Esophagus squamous epithelium (tissue), 5 donors: ENCODE measurements around the gene DROSHA. TPM values are rescaled to one million over a fixed set of nuclear protein-coding genes. Genes with fewer than 3 reads are reported as not detected.

ENCODE experiments used
- DNase-seq: peaks from one replicate; lab custom pipeline; 2025; lab: John Stamatoyannopoulos, UW
- H3K27ac ChIP-seq, 4 donors: fragments of 200-600 bp; sonication (generic); one replicate each; pipeline ENCODE4 v1.5.1; 2016 to 2019; ENCODE audit warnings: mild to moderate bottlenecking in 1 of 4
- H3K27me3 ChIP-seq, 4 donors: fragments of 200-600 bp; sonication (generic); 1 replicate in 3 of 4; 2 replicates in 1 of 4; pipeline versions ENCODE4 v1.5.1 to v1.6.0; 2017 to 2021; ENCODE audit warnings: antibody characterized with exemption in 1 of 4
- H3K36me3 ChIP-seq, 3 donors: fragments of 200-600 bp; sonication (generic); one replicate each; pipeline ENCODE4 v1.5.1; 2016 to 2019
- H3K4me1 ChIP-seq, 3 donors: fragments of 200-600 bp; sonication (generic); one replicate each; pipeline ENCODE4 v1.5.1; 2017 to 2019
- H3K4me3 ChIP-seq, 4 donors: fragments of 200-600 bp; sonication (generic); 1 replicate in 3 of 4; 2 replicates in 1 of 4; pipeline ENCODE4 v1.5.1; 2016 to 2019; ENCODE audit warnings: mild to moderate bottlenecking in 2 of 4, moderate library complexity in 1 of 4
- H3K9me3 ChIP-seq, 3 donors: fragments of 200-600 bp; sonication (generic); one replicate each; pipeline ENCODE4 v1.5.1; 2016 to 2019
- POLR2A ChIP-seq, 4 donors: fragments of 450-650 bp; IDR thresholded peaks; one replicate each; pipeline ENCODE4 v1.6.1; 2017; ENCODE audit warnings: antibody characterized with exemption in 4 of 4, mild to moderate bottlenecking in 4 of 4, moderate library complexity in 3 of 4
- WGBS, 2 donors: methylation state at CpG; one replicate each; pipeline ENCODE4 v1.1.5; 2018; 5-methylcytosine and 5-hydroxymethylcytosine counted together
- intact Hi-C: fragments of 100-400 bp; cut with DNase I; formaldehyde crosslinking; loops from one replicate; pipeline ENCODE4 v1.15.0; 2022
- total RNA-seq, 4 donors: library from RNA; depleted of rRNA; stranded (reverse); fragments of >200 nt; gene quantifications; one replicate each; pipeline ENCODE4 v1.1.0, GENCODE V29; 2016
- TF ChIP-seq, protein P1 (sequence below), 6 experiments: fragments of 450-650 bp in 4 of 6; fragments of 200-600 bp in 2 of 6; sonication (generic) in 2 of 6; IDR thresholded peaks; one replicate each; pipeline ENCODE4 v1.5.1; 2016 to 2019; ENCODE audit warnings: antibody characterized with exemption in 6 of 6, mild to moderate bottlenecking in 4 of 6, moderate library complexity in 4 of 6
- donor health status: DM: yes; HTN: yes; CAD: no.

The DROSHA gene
- total RNA-seq, 4 donors from 2014 or later = 26.1 to 36.5 (median 31.8) TPM

DNA sequence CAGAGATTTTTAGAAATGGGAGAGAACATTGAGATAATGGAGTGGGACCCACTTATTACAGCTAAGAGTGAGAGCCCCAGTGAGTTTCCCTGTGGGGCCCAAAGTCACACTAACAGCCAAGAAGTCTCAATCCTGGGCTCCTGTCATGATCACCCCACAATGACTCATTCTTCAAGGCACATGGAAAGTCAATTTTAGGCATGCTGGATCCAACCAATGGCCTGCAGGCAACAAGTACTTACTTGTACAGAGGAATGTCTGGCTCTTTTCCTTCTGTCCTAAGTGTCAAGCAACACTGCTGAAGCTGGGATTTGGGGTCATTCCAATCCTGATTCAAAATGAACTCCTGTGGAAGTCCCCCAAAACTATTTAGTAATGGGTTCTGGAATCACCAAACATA lies 123.1 kb downstream of the DROSHA start:
- peaks cover 3 to 91% (median 6%) of the 10 kb centered on the region in 3 donors for H3K36me3 ChIP-seq
- no peak for DNase-seq
- no peaks in the 10 kb centered on the region for H3K27me3 ChIP-seq
- intact Hi-C loops = no loop called here
- H3K4me3 ChIP-seq = no peak overlapping the region
- H3K27ac ChIP-seq = no peak overlapping the region
- H3K4me1 ChIP-seq = peaks cover 4 to 28% (median 9%) of the 10 kb centered on the region in 3 donors
- no peak for TF ChIP-seq POLR2A (IDR thresholded peaks at IDR 0.05)
- TF ChIP-seq, protein P1, sequence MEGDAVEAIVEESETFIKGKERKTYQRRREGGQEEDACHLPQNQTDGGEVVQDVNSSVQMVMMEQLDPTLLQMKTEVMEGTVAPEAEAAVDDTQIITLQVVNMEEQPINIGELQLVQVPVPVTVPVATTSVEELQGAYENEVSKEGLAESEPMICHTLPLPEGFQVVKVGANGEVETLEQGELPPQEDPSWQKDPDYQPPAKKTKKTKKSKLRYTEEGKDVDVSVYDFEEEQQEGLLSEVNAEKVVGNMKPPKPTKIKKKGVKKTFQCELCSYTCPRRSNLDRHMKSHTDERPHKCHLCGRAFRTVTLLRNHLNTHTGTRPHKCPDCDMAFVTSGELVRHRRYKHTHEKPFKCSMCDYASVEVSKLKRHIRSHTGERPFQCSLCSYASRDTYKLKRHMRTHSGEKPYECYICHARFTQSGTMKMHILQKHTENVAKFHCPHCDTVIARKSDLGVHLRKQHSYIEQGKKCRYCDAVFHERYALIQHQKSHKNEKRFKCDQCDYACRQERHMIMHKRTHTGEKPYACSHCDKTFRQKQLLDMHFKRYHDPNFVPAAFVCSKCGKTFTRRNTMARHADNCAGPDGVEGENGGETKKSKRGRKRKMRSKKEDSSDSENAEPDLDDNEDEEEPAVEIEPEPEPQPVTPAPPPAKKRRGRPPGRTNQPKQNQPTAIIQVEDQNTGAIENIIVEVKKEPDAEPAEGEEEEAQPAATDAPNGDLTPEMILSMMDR (IDR thresholded peaks at IDR 0.05) = no peak
- no peaks in the 10 kb centered on the region for H3K9me3 ChIP-seq

DNA sequence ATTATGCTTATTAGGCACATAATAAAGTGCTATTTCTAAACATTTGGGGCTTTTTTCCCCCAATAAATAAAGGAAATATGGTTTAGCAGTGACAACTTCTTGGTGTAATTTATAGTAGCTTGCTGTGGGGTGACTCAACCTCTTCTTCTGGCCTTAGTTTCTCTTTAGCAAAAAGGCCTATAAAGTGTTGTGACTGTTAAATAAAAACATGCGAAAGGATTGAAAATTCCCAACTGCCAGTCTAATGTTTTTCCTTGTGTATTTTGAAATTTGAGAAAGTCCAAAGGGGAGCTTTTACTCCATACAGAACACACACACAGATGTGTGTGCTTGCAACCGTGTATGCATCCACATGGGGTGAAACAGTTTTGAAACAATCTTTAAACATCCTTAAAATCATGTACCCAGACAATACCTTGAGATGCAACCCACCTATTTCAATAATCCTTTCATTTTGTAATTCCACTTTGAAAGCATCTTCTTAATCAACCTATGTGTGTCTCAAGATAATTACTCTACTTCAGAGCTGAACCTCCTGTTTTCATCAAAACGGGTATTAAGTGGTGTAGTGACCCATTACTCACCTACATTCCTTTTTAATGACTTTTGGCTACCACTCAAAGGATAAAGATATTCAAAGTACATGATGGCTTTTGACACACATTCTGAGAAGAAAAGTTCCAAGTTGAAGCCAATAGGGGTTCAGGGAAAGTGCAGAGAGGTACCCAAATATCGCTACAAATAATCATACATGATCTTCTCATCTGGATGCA lies 123.8 kb downstream of the DROSHA start:
- H3K36me3 ChIP-seq = peaks cover 3 to 94% (median 6%) of the 10 kb centered on the region in 3 donors
- H3K27me3 ChIP-seq = no peaks in the 10 kb centered on the region
- no peak for TF ChIP-seq POLR2A (IDR thresholded peaks at IDR 0.05)
- TF ChIP-seq, protein P1 (IDR thresholded peaks at IDR 0.05) = no peak
- intact Hi-C loops = no loop called here
- no peak overlapping the region for H3K27ac ChIP-seq
- DNase-seq = no peak
- H3K4me3 ChIP-seq = no peak overlapping the region
- 63 to 71% methylated on average over 4 of the region's 4 CpGs for WGBS, 2 donors
- H3K4me1 ChIP-seq = peaks cover 1 to 21% (median 9%) of the 10 kb centered on the region in 3 donors
- H3K9me3 ChIP-seq = no peaks in the 10 kb centered on the region

DNA sequence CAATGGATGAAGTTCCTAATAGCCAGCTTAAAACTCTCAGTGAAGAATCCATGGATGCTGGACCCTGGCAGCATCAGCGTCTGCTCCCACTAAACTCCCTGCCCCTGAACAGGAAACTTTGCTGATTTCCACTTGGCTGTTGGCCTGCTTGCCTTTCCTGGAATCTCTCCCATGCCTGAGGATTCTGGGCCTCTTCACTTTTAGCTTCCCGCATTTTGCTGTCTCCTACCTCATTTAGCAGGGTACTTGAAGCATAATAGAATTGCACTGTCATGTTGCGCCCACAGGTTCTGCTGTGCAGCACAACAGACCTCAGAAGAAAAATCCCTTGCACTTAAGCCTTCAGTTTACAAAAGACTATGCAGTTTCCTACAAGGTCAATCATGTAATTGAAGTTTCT lies 127.6 kb downstream of the DROSHA start:
- intact Hi-C loops = no loop called here
- 78 to 98% methylated on average over 2 to 3 of the region's 3 CpGs for WGBS, 2 donors
- peaks cover 0 to 96% (median 3%) of the 10 kb centered on the region in 3 donors for H3K36me3 ChIP-seq

DNA sequence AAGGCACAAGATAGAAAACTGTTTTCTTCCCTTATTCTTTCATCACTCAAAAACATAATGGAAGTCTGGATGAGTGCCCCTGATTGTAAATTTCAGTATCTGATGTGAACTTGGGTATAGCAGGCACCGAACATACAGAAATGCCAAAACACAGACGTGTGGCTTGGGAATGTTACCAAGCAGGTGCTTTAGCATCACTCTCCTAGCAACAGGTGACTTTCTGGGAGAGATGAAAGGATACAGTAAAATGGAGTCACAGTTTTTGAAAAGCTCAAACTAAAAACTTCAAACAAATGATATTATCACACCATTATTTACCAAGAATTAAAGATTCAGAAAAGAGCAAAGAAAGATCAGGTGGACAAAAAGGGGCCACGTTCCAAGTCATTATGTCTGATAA lies 130.2 kb downstream of the DROSHA start:
- H3K27ac ChIP-seq = no peak overlapping the region
- H3K36me3 ChIP-seq = peaks cover 0 to 69% (median 3%) of the 10 kb centered on the region in 3 donors
- 78 to 87% methylated on average over 3 of the region's 3 CpGs for WGBS, 2 donors

More for the DNA sequence above, 127.6 kb downstream of the DROSHA start:
- Histone ChIP-seq H3K4me1 (peaks cover 0 to 11% (median 8%) of the 10 kb centered on the region in 3 donors), H3K27ac (no peak overlapping the region), H3K4me3 (no peak overlapping the region), H3K27me3 (no peaks in the 10 kb centered on the region), H3K9me3 (no peaks in the 10 kb centered on the region)
- no peak for DNase-seq
- TF ChIP-seq POLR2A (IDR thresholded peaks at IDR 0.05) = no peak
- TF ChIP-seq, protein P1 (IDR thresholded peaks at IDR 0.05) = no peak

DNA sequence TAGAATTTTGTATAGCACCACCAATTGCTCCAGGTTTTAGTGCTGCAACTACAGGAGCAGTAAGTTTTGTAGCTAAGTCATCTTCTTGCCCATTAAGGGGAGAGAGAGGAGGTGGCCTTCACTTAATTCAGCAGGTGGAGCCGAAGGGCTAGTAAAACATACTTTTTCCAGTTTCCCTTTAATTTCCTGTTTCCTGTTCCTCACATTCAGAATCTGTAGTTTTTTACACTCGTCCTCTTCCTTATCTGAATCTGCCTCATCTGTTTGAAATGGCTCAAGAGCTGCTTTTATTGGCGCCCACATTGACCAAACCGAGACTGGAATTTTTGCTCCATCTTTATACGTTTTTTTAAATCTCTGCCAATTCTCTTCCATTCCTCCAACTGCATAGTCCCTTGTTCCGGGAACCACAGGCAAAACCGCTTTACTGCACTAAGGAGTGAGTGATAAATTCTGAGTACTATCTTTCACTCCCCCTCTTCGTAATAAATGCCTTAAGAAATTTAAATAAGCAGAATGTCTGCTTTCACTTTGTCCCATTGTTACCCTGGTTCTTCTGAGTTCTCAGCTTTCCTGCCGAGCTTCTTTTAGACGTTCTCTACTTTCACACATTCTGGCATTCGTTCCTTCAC lies 133.9 kb downstream of the DROSHA start:
- Histone ChIP-seq H3K36me3 (peaks cover 0 to 33% (median 0%) of the 10 kb centered on the region in 3 donors), H3K27ac (no peak overlapping the region), H3K4me3 (no peak overlapping the region), H3K9me3 (no peaks in the 10 kb centered on the region), H3K4me1 (peaks cover 0 to 18% (median 0%) of the 10 kb centered on the region in 3 donors), H3K27me3 (no peaks in the 10 kb centered on the region)
- intact Hi-C loops = no loop called here
- TF ChIP-seq, protein P1 (IDR thresholded peaks at IDR 0.05) = no peak
- TF ChIP-seq POLR2A (IDR thresholded peaks at IDR 0.05) = no peak
- 82% methylated on average over 11 of the region's 11 CpGs for WGBS, 2 donors
- DNase-seq = no peak

More for the DNA sequence above, 130.2 kb downstream of the DROSHA start:
- H3K4me3 ChIP-seq = no peak overlapping the region
- intact Hi-C loops = no loop called here
- peaks cover 0 to 3% (median 0%) of the 10 kb centered on the region in 3 donors for H3K4me1 ChIP-seq
- H3K27me3 ChIP-seq = no peaks in the 10 kb centered on the region
- TF ChIP-seq POLR2A (IDR thresholded peaks at IDR 0.05) = no peak
- no peak for DNase-seq
- no peaks in the 10 kb centered on the region for H3K9me3 ChIP-seq
